ENCODE data around the gene URB1. TPM values are rescaled to one million over a fixed set of nuclear protein-coding genes. Genes with fewer than 3 reads are reported as not detected.
A peak's percentile ranks its signal among the peaks of the same experiment; 100 is the strongest.

URB1 gene, protein sequence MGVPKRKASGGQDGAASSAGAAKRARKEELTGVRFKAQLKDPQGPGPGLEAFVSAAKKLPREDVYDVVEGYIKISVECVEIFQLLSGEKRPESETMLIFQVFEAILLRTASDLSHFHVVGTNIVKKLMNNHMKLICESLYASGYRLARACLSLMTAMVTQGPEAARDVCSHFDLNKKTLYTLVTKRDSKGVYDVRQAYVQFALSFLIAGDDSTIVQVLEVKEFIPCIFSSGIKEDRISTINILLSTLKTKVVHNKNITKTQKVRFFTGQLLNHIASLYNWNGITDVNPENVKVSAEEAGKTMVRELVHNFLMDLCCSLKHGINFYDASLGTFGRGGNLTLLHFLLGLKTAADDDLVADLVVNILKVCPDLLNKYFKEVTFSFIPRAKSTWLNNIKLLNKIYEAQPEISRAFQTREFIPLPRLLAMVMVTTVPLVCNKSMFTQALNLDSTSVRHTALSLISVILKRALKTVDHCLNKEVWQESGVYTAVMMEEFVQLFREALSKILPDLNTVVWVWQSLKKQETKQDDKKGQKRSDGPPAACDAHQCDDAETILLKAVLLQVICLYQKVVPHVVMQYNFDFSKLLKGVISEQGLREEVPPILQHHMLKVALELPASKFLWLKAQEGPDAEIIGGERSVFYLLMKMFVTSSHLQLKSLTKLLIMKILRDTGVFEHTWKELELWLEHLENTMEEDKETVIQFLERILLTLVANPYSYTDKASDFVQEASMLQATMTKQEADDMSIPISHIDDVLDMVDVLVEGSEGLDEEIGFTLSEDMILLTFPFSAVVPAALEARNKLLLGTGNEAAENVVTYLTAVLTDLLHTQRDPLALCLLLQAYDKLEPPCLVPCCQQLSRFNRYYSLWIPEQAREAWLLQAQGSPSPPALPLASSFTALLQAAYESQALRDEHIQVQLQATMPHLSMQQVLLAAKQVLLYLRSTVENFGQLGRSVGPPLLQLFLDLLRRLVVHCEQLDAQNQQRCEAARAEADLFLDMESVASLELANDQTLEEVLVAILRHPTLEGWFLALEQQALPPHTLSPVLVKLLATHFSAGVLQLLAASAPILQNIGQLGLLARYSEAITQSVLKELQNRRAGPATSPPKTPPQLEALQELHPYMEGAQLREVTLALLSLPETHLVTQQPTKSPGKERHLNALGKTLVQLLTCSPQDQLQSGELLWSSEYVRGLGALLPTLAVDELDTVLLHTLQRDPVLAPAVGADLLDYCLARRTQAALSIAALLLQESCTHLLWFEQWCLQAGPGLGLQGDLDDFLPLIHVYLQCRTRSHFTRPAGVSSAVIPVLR (N-terminal part only)
- 9.9 and 12.5 TPM in 2 replicates for polyA plus RNA-seq (2012; rRNA removed)
- polyA plus RNA-seq (2012; cell fraction: cytosol; rRNA removed) = 4.7 and 6.4 TPM in 2 replicates
- polyA plus RNA-seq (2012; cell fraction: nucleus; rRNA removed) = 19.7 and 25.3 TPM in 2 replicates

DNA sequence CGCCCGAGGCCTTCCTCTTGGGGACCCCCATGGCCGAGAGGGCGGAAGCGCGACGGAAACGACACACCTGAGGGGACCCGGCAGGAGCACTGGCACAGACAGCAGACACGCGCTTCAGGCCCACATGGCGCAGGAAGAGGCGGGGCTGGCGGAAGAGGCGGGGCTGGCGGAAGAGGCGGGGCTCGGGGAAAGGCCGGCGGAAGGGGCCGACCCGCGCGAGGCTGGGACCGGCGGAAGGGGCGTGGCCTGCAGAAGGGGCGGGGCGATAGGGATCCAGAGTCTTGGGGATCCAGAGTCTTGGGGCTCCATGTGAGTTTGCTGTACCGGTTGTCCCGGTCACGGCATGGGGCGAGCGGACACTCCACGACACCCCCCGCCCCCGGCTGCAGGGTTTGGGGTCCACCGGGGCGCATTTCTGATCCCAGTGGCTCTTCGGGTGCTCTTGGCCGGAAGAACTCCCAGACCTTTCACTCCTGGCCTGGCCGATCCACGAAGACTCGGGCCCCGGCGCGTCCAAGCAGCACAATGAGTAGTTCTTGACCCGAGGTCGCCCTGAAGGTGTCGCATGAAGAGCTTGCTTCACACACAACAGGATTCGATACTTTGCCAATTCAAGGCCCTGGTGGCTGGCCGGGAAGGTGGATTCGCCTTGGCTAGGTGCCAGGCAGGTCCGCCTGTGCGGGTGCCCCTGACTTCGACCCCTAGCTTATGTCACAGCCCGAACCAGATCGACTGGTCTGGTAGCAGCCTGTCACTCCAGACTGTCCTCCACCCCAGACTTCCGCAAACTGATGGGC is at the start of gene URB1:
Gene URB1, minus strand, starts transcription at position 133 of the 797 bp plus-strand sequence. Its CDS starts 102 bp downstream, at position 31.
- H3K9ac ChIP-seq = peak within 1 kb of the TSS; percentile 73
- WGBS (ENCODE audit: low lambda C conversion rate) = 17% methylated on average over 9 of the region's 59 CpGs
- peak; percentile 98 for DNase-seq
- peak within 1 kb of the TSS; percentile 73 to 88; a peak in 3 of 4 replicates for H3K27ac ChIP-seq (ENCODE audit: low read depth in 2 of 2, low read length in 1 of 2)
- H2AFZ ChIP-seq (ENCODE audit: low read depth) = peak within 1 kb of the TSS; percentile 97
- H3K9me3 ChIP-seq = no peaks in the 10 kb centered on the region
- H3K9me2 ChIP-seq = no peaks in the 10 kb centered on the region
- ChIA-PET CTCF (interaction anchor here (0.6 to 5.6 kb wide), 6 partner anchors 9 to 933 kb away, joined by 3 to 38 read pairs (median 8); no protein-coding TSS in a partner anchor), POLR2A (no interaction called here)
- H3K4me1 ChIP-seq (ENCODE audit: control insufficient read depth in 1 of 2, insufficient read depth in 2 of 2, low read depth in 1 of 2, low read length in 1 of 2) = peaks cover 5 to 32% of the 10 kb centered on the region in 2 experiments; a peak in 3 of 4 replicates
- H3F3A ChIP-seq (replicated peaks; ENCODE audit: insufficient read depth) = peaks cover 4% of the 10 kb centered on the region
- peak within 1 kb of the TSS; percentile 98 to 99 for H3K4me3 ChIP-seq (ENCODE audit: low read depth in 2 of 2, low read length in 1 of 2)
- peak within 1 kb of the TSS; percentile 97 for H3K4me2 ChIP-seq
- no peaks in the 10 kb centered on the region for H3K27me3 ChIP-seq (ENCODE audit: insufficient read depth)
- H4K20me1 ChIP-seq (ENCODE audit: insufficient read depth) = peaks cover 24% of the 10 kb centered on the region
- H3K79me2 ChIP-seq (ENCODE audit: insufficient read depth) = peaks cover 48% of the 10 kb centered on the region
- peaks cover 4 to 14% of the 10 kb centered on the region in 2 experiments for H3K36me3 ChIP-seq (replicated peaks in 1 of 2; ENCODE audit: control insufficient read depth in 1 of 2, insufficient read depth in 2 of 2, low read length in 1 of 2)
- TF ChIP-seq MEF2A (IDR thresholded peaks at IDR 0.05; ENCODE audit: borderline replicate concordance, low read depth) = no peak
- TF ChIP-seq MXI1 (IDR thresholded peaks at IDR 0.05; ENCODE audit: low read depth, low read length) = peak; percentile 99
- TF ChIP-seq YY1 (IDR thresholded peaks at IDR 0.05; ENCODE audit: low read depth) = no peak
- TF ChIP-seq NFIC (IDR thresholded peaks at IDR 0.05; ENCODE audit: borderline replicate concordance) = peak; percentile 65
- 0 out of 2 replicates have a peak, but pooled peaks have one; percentile 54 for TF ChIP-seq ELF1 (IDR thresholded peaks at IDR 0.05)
- peak; percentile 63; the same call in 1 of the 2 replicates for TF ChIP-seq TAF1 (IDR thresholded peaks at IDR 0.05; ENCODE audit: borderline replicate concordance, low read depth, low read length)
- no peak for TF ChIP-seq EZH2phosphoT487 (IDR thresholded peaks at IDR 0.05; ENCODE audit: borderline replicate concordance, low read depth)
- TF ChIP-seq, protein P1, sequence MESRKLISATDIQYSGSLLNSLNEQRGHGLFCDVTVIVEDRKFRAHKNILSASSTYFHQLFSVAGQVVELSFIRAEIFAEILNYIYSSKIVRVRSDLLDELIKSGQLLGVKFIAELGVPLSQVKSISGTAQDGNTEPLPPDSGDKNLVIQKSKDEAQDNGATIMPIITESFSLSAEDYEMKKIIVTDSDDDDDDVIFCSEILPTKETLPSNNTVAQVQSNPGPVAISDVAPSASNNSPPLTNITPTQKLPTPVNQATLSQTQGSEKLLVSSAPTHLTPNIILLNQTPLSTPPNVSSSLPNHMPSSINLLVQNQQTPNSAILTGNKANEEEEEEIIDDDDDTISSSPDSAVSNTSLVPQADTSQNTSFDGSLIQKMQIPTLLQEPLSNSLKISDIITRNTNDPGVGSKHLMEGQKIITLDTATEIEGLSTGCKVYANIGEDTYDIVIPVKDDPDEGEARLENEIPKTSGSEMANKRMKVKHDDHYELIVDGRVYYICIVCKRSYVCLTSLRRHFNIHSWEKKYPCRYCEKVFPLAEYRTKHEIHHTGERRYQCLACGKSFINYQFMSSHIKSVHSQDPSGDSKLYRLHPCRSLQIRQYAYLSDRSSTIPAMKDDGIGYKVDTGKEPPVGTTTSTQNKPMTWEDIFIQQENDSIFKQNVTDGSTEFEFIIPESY (IDR thresholded peaks at IDR 0.05; ENCODE audit: borderline replicate concordance, low read depth) = no peak
- TF ChIP-seq TCF12 (IDR thresholded peaks at IDR 0.05) = no peak
- TF ChIP-seq RAD21 (IDR thresholded peaks at IDR 0.05; ENCODE audit: low read length) = no peak
- TF ChIP-seq, protein P2, sequence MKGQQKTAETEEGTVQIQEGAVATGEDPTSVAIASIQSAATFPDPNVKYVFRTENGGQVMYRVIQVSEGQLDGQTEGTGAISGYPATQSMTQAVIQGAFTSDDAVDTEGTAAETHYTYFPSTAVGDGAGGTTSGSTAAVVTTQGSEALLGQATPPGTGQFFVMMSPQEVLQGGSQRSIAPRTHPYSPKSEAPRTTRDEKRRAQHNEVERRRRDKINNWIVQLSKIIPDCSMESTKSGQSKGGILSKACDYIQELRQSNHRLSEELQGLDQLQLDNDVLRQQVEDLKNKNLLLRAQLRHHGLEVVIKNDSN (IDR thresholded peaks at IDR 0.05; ENCODE audit: borderline replicate concordance, low read depth) = peak; percentile 49; the same call in 1 of the 2 replicates
- TF ChIP-seq POLR2AphosphoS5 (IDR thresholded peaks at IDR 0.05; ENCODE audit: low read depth, low read length) = peak; percentile 89
- TF ChIP-seq CHD2 (IDR thresholded peaks at IDR 0.05; ENCODE audit: low read length, partially characterized antibody) = no peak
- 0 out of 2 replicates have a peak, but pooled peaks have one; percentile 51 for TF ChIP-seq FOXJ3 (CRISPR knock-in tag; IDR thresholded peaks at IDR 0.05)
- TF ChIP-seq, protein P3, sequence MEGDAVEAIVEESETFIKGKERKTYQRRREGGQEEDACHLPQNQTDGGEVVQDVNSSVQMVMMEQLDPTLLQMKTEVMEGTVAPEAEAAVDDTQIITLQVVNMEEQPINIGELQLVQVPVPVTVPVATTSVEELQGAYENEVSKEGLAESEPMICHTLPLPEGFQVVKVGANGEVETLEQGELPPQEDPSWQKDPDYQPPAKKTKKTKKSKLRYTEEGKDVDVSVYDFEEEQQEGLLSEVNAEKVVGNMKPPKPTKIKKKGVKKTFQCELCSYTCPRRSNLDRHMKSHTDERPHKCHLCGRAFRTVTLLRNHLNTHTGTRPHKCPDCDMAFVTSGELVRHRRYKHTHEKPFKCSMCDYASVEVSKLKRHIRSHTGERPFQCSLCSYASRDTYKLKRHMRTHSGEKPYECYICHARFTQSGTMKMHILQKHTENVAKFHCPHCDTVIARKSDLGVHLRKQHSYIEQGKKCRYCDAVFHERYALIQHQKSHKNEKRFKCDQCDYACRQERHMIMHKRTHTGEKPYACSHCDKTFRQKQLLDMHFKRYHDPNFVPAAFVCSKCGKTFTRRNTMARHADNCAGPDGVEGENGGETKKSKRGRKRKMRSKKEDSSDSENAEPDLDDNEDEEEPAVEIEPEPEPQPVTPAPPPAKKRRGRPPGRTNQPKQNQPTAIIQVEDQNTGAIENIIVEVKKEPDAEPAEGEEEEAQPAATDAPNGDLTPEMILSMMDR (IDR thresholded peaks at IDR 0.05) = peak; percentile 12; the same call in 1 of the 2 replicates
- TF ChIP-seq NRF1 (IDR thresholded peaks at IDR 0.05; ENCODE audit: low read depth, low read length) = no peak
- TF ChIP-seq RXRA (IDR thresholded peaks at IDR 0.05; ENCODE audit: borderline replicate concordance, low read depth) = no peak
- no peak for TF ChIP-seq TEAD4 (IDR thresholded peaks at IDR 0.05; ENCODE audit: borderline replicate concordance, insufficient read depth)
- TF ChIP-seq GABPA (IDR thresholded peaks at IDR 0.05; ENCODE audit: low read depth) = peak; percentile 92
- no peak for TF ChIP-seq SMC3 (IDR thresholded peaks at IDR 0.05; ENCODE audit: low read depth, low read length)
- TF ChIP-seq, protein P4, sequence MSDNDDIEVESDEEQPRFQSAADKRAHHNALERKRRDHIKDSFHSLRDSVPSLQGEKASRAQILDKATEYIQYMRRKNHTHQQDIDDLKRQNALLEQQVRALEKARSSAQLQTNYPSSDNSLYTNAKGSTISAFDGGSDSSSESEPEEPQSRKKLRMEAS (IDR thresholded peaks at IDR 0.05; ENCODE audit: low read depth) = peak; percentile 99
